HG02798 (cell line): ENCODE measurements around the gene SMIM35.
"Not testable (repeated sequence)": the region's sequence is repeated elsewhere in the genome, so short reads cannot be mapped to it uniquely, and the experiment has no call there.

Experiments
- ATAC-seq: cut with Tn5 transposase; IDR thresholded peaks from one replicate; pipeline ENCODE4 v1.9.1; 2021; ENCODE audit warnings: mild to moderate bottlenecking; ENCODE audit not compliant: unreplicated experiment, poor library complexity

The SMIM35 gene

GRCh38 chr11:117992620-117993019 lies 94.1 kb downstream of the SMIM35 start:
- no peak for ATAC-seq

GRCh38 chr11:117992136-117992535 lies 94.6 kb downstream of the SMIM35 start:
- peak; percentile 49 for ATAC-seq

- no peak for ATAC-seq
Observed at GRCh38 chr11:117989351-117990102, 97.2 kb downstream of the SMIM35 start.

GRCh38 chr11:117986981-117987574 lies 99.7 kb downstream of the SMIM35 start:
- peak; percentile 50 for ATAC-seq

- ATAC-seq, result peak; percentile 91
Observed at GRCh38 chr11:117985953-117986887, 100.5 kb downstream of the SMIM35 start, which contains the start of gene IL10RA. Gene IL10RA, plus strand, starts transcription at chr11:117986394. Its CDS starts 74 bp downstream, at chr11:117986468.

- ATAC-seq, result no peak
Observed at GRCh38 chr11:117984476-117984875, 102.3 kb downstream of the SMIM35 start.

- ATAC-seq, result no peak
Observed at GRCh38 chr11:117983163-117983475, 103.6 kb downstream of the SMIM35 start.

- no peak for ATAC-seq
Observed at GRCh38 chr11:117980720-117981119, 106.0 kb downstream of the SMIM35 start.

- ATAC-seq, result no peak
Observed at GRCh38 chr11:117980280-117980679, 106.5 kb downstream of the SMIM35 start.

- ATAC-seq, result peak; percentile 53
Observed at GRCh38 chr11:117979481-117980211, 107.1 kb downstream of the SMIM35 start.

GRCh38 chr11:117978991-117979390 lies 107.8 kb downstream of the SMIM35 start:
- ATAC-seq, result no peak

GRCh38 chr11:117978291-117978910 lies 108.4 kb downstream of the SMIM35 start:
- not testable (repeated sequence) for ATAC-seq

GRCh38 chr11:117977612-117978264 lies 109.0 kb downstream of the SMIM35 start:
- ATAC-seq, result not testable (repeated sequence)

GRCh38 chr11:117977029-117977428 lies 109.7 kb downstream of the SMIM35 start:
- no peak for ATAC-seq

GRCh38 chr11:117976445-117976844 lies 110.3 kb downstream of the SMIM35 start:
- no peak for ATAC-seq

- ATAC-seq, result no peak
Observed at GRCh38 chr11:117973503-117973860, 113.3 kb downstream of the SMIM35 start.

GRCh38 chr11:117972629-117973502 lies 113.9 kb downstream of the SMIM35 start:
- no peak for ATAC-seq

GRCh38 chr11:117972044-117972443 lies 114.7 kb downstream of the SMIM35 start:
- no peak for ATAC-seq
